ENCODE results near the gene PPP1R1C. TPM values are rescaled to one million over a fixed set of nuclear protein-coding genes. Genes with fewer than 3 reads are reported as not detected.

PPP1R1C gene
- total RNA-seq, 4 donors from 2014 or later: 0.96 to 4.3 TPM; not detected in 2

GRCh38 chr2:182069908-182070307 lies 84.3 kb downstream of the PPP1R1C start:
- TF ChIP-seq POLR2A (IDR thresholded peaks at IDR 0.05) (no peak), CTCF (IDR thresholded peaks at IDR 0.05) (no peak), EP300 (IDR thresholded peaks at IDR 0.05; ENCODE audit: low read depth) (no peak), POLR2AphosphoS5 (IDR thresholded peaks at IDR 0.05) (no peak)
- in situ Hi-C loops (cut with MboI; ENCODE audit: low pct_ligation_motif_present in 1 of 4, low pct_unique_long_range_greater_than_20kb in 1 of 4, low sequenced_read_pairs in 3 of 4): loop anchor here in 2 of 4 donors (10.0 kb wide), 1 partner anchor 325 kb away; no protein-coding TSS in a partner anchor
- Histone ChIP-seq H3K27me3 (no peaks in the 10 kb centered on the region), H3K4me1 (peaks cover 0 to 9% (median 3%) of the 10 kb centered on the region in 4 donors), H3K36me3 (no peaks in the 10 kb centered on the region), H3K4me3 (no peak overlapping the region), H3K9me3 (no peaks in the 10 kb centered on the region), H3K27ac (no peak overlapping the region)
- DNase-seq: no peak
- intact Hi-C loops (cut with DNase I; ENCODE audit: low total_unique reads): loop anchor here (10.0 kb wide), 1 partner anchor 325 kb away; no protein-coding TSS in a partner anchor
- 90 to 94% methylated on average over 2 of the region's 2 CpGs for WGBS, 2 donors (ENCODE audit: low coverage in 1 of 2)

- H3K27ac ChIP-seq: no peak overlapping the region
- H3K27me3 ChIP-seq: no peaks in the 10 kb centered on the region
- peaks cover 0 to 13% (median 4%) of the 10 kb centered on the region in 4 donors for H3K4me1 ChIP-seq
- 67 to 86% methylated on average over 1 to 2 of the region's 2 CpGs for WGBS, 2 donors (ENCODE audit: low coverage in 1 of 2)
- in situ Hi-C loops (cut with MboI; ENCODE audit: low pct_ligation_motif_present in 1 of 4, low pct_unique_long_range_greater_than_20kb in 1 of 4, low sequenced_read_pairs in 3 of 4) (loop anchor here in 2 of 4 donors (10.0 kb wide), 1 partner anchor 326 kb away; no protein-coding TSS in a partner anchor), intact Hi-C loops (cut with DNase I; ENCODE audit: low total_unique reads) (loop anchor here (10.0 kb wide), 1 partner anchor 326 kb away; no protein-coding TSS in a partner anchor)
- H3K4me3 ChIP-seq: no peak overlapping the region
- TF ChIP-seq EP300 (IDR thresholded peaks at IDR 0.05; ENCODE audit: low read depth) (no peak), POLR2AphosphoS5 (IDR thresholded peaks at IDR 0.05) (no peak), POLR2A (IDR thresholded peaks at IDR 0.05) (no peak), CTCF (IDR thresholded peaks at IDR 0.05) (no peak)
- no peaks in the 10 kb centered on the region for H3K9me3 ChIP-seq
- no peaks in the 10 kb centered on the region for H3K36me3 ChIP-seq
- DNase-seq: no peak
Observed at GRCh38 chr2:182070736-182071135, 85.1 kb downstream of the PPP1R1C start.

- intact Hi-C loops (cut with DNase I; ENCODE audit: low total_unique reads) (loop anchor here (10.0 kb wide), 1 partner anchor 328 kb away; no protein-coding TSS in a partner anchor), in situ Hi-C loops (cut with MboI; ENCODE audit: low pct_ligation_motif_present in 1 of 4, low pct_unique_long_range_greater_than_20kb in 1 of 4, low sequenced_read_pairs in 3 of 4) (loop anchor here in 2 of 4 donors (10.0 kb wide), 1 partner anchor 328 kb away; no protein-coding TSS in a partner anchor)
- Histone ChIP-seq H3K27me3 (no peaks in the 10 kb centered on the region), H3K4me3 (no peak overlapping the region), H3K4me1 (peaks cover 0 to 18% (median 7%) of the 10 kb centered on the region in 4 donors), H3K9me3 (no peaks in the 10 kb centered on the region), H3K36me3 (no peaks in the 10 kb centered on the region), H3K27ac (no peak overlapping the region)
- TF ChIP-seq POLR2AphosphoS5 (IDR thresholded peaks at IDR 0.05) (no peak), CTCF (IDR thresholded peaks at IDR 0.05) (no peak), EP300 (IDR thresholded peaks at IDR 0.05; ENCODE audit: low read depth) (no peak), POLR2A (IDR thresholded peaks at IDR 0.05) (no peak)
- WGBS, 2 donors (ENCODE audit: low coverage in 1 of 2): 79 to 80% methylated on average over 6 of the region's 6 CpGs
- no peak for DNase-seq
Observed at GRCh38 chr2:182072861-182073260, 87.2 kb downstream of the PPP1R1C start.

GRCh38 chr2:182073613-182074012 lies 88.0 kb downstream of the PPP1R1C start:
- H3K4me1 ChIP-seq: peaks cover 0 to 26% (median 11%) of the 10 kb centered on the region in 4 donors
- no peak for DNase-seq
- WGBS, 2 donors (ENCODE audit: low coverage in 1 of 2): 76 to 83% methylated on average over 3 of the region's 3 CpGs
- H3K36me3 ChIP-seq: no peaks in the 10 kb centered on the region
- in situ Hi-C loops (cut with MboI; ENCODE audit: low pct_ligation_motif_present in 1 of 4, low pct_unique_long_range_greater_than_20kb in 1 of 4, low sequenced_read_pairs in 3 of 4) (loop anchor here in 2 of 4 donors (10.0 kb wide), 1 partner anchor 329 kb away; no protein-coding TSS in a partner anchor), intact Hi-C loops (cut with DNase I; ENCODE audit: low total_unique reads) (loop anchor here (10.0 kb wide), 1 partner anchor 329 kb away; no protein-coding TSS in a partner anchor)
- no peak for TF ChIP-seq POLR2A (IDR thresholded peaks at IDR 0.05)
- no peak for TF ChIP-seq POLR2AphosphoS5 (IDR thresholded peaks at IDR 0.05)
- no peak for TF ChIP-seq EP300 (IDR thresholded peaks at IDR 0.05; ENCODE audit: low read depth)
- TF ChIP-seq CTCF (IDR thresholded peaks at IDR 0.05): no peak
- no peaks in the 10 kb centered on the region for H3K9me3 ChIP-seq
- no peak overlapping the region for H3K27ac ChIP-seq
- H3K27me3 ChIP-seq: no peaks in the 10 kb centered on the region
- H3K4me3 ChIP-seq: no peak overlapping the region

Data from transverse colon (tissue), 4 donors.